Measurements from ENCODE around the gene CSDE1.

DNA sequence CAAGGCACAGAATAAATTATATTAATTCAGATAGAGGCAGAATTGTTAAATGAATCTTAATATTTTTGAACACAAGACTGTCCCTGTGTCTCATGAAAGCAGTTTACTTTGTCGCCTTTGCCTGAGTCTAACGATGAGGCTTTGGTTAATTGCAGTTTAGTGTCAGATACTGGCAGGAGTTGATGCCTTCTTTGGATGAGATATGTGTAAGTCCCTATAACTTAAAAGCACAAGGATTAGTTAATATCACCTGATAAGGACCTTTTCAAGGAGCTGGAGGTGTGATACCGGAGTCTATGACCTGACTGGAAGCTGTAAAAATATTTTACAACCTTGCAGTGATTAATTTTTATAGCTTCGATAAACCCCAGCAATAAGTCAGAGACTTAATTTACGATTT, 24.7 kb upstream of the CSDE1 start:
- TF ChIP-seq, protein P1, sequence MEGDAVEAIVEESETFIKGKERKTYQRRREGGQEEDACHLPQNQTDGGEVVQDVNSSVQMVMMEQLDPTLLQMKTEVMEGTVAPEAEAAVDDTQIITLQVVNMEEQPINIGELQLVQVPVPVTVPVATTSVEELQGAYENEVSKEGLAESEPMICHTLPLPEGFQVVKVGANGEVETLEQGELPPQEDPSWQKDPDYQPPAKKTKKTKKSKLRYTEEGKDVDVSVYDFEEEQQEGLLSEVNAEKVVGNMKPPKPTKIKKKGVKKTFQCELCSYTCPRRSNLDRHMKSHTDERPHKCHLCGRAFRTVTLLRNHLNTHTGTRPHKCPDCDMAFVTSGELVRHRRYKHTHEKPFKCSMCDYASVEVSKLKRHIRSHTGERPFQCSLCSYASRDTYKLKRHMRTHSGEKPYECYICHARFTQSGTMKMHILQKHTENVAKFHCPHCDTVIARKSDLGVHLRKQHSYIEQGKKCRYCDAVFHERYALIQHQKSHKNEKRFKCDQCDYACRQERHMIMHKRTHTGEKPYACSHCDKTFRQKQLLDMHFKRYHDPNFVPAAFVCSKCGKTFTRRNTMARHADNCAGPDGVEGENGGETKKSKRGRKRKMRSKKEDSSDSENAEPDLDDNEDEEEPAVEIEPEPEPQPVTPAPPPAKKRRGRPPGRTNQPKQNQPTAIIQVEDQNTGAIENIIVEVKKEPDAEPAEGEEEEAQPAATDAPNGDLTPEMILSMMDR (IDR thresholded peaks at IDR 0.05 in 8 of 11, conservative IDR thresholded peaks at IDR 0.05 in 3 of 11) = no peak
- TF ChIP-seq POLR2AphosphoS5 (IDR thresholded peaks at IDR 0.05) = no peak
- no peak for TF ChIP-seq POLR2A (IDR thresholded peaks at IDR 0.05)

Measured in spleen (tissue), 7 donors.